GM12892 (cell line): ENCODE results near the gene SCAMP3.

ENCODE experiments used
- POLR2A ChIP-seq: IDR thresholded peaks from 2 replicates; pipeline ENCODE4 v1.6.1; 2011; ENCODE audit warnings: low read depth, low read length, control low read depth
- TAF1 ChIP-seq: IDR thresholded peaks from 2 replicates; pipeline ENCODE4 v1.6.1; 2011; ENCODE audit warnings: low read depth, mild to moderate bottlenecking, control low read depth, low read length, borderline replicate concordance

- TF ChIP-seq POLR2A (no peak), TAF1 (no peak)
Measured at GRCh38 chr1:155241069-155241679, 21.0 kb downstream of the SCAMP3 start.
